Activated CD4-positive, CD25-positive, alpha-beta regulatory T cell treated with anti-CD3 and anti-CD28 coated beads, Interleukin-2, amount 50 U/mL, for 24 hours (primary cell): Measurements from ENCODE around the gene FBXO36.
"Not testable (repeated sequence)": the region's sequence is repeated elsewhere in the genome, so short reads cannot be mapped to it uniquely, and the experiment has no call there.

ENCODE experiments used
- ATAC-seq, 2 donors: fragments of 150-1000 bp; cut with Tn5 transposase; one replicate each; pipeline ENCODE4 v1.10.0; 2021; ENCODE audit warnings: mild to moderate bottlenecking in 1 of 2, moderate library complexity in 1 of 2

Gene FBXO36, protein sequence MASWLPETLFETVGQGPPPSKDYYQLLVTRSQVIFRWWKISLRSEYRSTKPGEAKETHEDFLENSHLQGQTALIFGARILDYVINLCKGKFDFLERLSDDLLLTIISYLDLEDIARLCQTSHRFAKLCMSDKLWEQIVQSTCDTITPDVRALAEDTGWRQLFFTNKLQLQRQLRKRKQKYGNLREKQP

DNA sequence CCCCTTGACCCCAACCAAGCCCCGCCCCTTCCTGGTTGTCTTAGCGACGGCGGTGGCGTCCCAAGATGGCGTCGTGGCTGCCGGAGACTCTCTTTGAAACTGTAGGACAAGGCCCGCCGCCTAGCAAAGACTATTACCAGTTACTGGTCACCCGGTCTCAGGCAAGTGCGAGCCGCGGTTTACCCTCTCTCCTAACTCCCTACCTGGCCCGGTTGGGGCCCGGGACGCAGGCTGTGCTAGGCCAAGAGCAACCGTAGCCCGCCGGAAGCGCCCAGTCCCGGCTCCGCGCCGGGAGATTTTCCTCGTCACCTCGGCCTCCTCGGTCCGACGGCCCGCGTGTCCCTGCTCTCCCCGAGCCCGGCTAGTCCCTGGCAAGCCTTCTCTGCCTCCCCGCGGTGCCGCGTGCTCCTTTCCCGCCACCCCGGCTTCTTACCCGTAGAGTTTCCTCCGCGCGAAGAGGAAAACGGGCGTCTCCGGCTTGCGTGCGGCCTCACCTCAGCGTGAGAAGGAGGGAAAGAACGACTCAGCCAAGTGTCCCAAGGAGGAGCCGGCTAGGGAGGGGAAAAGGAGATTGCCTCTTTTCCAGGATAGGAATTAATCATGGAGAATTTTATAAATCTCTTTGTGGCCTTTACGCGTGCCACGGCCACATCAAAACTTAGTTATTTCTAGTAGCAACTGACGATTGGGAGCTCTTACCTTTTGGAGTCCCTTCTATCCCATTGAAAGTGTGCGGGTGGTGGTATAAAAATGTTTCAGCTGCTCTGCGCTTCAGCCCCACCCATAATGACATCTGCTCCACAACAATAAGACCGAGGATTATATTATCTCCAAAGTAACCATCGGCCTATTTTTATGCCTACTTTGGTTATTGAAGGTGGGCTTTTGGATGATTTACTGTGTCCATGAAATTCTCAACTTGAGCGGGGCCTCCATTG, at the start of gene FBXO36:
FBXO36 (plus strand) TSS at position 55 of the 938 bp plus-strand sequence; CDS start at position 66, 11 bp downstream.
- peak; percentile 66 to 69 for ATAC-seq

DNA sequence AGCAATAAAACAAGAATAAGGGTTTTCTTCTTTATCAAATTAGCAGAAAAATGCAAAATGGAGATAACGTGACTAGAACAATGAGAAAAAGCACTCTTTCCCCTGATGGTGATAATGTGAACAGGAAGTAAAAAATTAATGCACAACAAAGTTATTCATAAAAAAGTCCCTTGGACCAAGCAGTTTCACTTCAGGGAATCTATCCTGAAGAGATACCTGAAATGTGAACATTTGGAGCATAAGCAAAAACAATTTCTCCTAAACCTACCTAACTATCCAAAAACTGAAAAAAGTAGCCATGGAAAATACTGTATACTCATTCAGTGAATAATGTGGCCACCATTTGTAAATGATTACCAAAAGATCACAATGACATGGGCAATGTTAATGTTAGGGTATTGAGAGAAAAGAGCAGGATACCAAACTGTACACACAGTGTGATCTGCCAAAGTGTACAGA, 49.2 kb upstream of the FBXO36 start:
- ATAC-seq, result peak; percentile 38 to 71

DNA sequence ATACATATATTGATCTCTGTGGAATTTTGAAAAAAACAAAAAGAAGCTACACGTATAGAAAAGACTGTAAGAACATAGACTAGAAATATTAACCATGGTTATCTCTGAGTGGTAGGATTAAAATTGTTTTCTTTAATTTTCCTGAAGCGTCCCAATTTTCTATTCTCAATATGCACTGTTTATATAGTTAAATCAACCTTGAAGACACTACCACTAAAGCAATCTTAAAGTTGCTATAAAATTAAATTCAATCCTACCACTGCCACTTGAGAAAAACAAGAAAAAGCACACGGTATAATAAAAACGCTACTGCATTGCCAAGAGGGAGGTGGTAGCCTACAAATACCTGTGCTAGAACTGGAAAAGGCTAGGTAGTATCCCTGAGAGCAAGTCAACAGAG, 47.7 kb upstream of the FBXO36 start:
- no peak for ATAC-seq

DNA sequence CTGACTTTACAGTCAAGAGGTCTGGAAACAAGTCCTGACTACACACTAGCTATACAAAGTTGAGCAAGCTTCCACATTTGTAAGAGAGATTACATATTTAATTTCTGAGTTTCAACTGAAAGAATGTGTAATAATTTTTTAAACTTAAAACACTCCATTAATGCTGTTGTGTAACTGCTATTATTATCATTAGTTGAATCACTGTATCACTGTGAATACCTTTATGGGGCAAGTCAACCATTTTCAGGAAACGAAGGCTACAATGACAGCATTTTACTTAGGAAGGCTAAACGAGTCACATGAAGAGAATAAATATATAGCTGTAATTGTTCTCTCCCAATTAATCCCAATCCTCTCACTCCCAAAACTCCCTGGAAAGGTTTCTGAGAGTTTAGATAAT, 46.8 kb upstream of the FBXO36 start:
- no peak for ATAC-seq

DNA sequence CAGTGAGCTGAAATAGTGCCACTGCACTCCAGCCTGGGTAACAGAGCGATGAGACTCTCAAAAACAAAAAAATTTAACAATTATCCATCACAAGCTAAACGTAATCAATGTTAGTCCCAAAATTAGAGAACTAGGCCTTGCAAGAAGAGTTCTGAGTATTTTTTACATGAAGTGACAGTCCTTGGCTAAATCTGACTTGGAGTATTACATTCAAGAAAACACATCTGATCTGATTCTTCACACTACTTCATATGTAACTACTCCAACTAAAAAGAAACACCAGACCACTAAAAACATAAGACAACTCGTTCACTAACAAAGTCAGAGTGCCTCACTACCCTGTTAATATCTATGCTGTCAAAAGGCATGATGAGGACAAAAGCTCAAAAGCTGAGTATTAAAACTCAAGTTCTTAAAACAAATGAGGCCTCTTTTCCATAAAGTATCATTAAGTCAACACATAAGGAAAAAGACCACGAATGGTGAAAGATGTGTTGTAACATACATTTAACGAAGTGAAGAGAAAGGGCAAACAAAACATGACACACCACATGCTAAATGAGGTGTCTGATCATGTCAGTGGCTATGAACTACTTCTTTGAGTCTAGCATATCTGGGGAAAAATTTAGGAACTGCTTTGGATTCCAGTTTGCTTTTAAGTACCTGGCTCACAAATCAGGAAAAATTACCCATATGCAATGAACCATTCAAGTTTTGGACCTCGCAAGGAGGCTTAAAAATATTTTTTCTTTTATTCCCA, 42.9 kb upstream of the FBXO36 start:
- ATAC-seq, result no peak

DNA sequence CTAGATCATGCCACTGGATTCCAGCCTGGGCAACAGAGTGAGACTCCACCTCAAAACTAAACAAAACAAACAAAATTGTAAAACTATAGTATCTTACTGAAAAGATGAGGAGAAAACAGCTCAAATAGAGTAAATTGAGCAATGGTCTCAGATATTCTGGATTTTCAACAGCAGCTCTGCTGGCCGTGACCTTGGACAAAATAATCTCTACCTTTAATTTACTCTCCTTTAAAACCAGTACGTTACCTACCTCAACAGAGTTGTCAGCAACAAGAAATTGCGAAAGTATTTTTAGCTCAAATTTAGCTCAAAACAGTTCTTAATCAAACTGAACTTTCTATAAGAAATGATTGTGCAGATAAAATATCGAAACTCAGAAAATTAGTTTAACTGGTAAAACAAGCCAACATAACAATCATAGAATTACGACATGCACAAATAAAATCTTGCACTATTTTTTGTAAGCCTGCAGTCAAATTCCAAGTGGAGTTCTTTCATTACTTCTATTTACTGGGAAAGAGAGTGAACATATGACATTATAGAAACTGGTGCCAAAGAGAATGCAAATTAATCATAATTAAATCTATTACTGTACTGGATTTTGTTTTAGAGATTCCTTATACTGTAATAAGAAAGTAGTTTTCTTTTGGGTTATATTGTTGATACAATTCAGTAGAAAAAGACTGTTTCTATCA, 41.3 kb upstream of the FBXO36 start:
- no peak for ATAC-seq

DNA sequence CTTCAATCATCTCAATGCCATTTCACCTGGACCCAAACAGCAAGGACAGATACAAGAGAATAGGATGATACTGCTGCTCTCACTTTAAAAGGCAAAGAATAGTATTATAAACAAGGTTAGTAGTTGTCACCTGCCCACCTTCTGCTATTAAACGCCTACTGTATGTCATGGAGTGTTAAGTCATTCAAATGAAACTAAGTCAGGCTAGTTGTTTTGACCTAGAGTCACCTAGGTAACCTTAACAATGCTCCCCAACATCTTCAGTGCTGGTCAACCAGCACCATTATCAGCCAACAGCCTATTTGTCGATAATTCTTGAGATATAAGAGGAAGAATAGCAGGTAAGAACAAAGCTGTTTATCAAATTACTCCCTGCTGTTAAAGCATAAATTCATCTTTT, 39.7 kb upstream of the FBXO36 start:
- peak in 1 of 2 donors; percentile 23 for ATAC-seq

DNA sequence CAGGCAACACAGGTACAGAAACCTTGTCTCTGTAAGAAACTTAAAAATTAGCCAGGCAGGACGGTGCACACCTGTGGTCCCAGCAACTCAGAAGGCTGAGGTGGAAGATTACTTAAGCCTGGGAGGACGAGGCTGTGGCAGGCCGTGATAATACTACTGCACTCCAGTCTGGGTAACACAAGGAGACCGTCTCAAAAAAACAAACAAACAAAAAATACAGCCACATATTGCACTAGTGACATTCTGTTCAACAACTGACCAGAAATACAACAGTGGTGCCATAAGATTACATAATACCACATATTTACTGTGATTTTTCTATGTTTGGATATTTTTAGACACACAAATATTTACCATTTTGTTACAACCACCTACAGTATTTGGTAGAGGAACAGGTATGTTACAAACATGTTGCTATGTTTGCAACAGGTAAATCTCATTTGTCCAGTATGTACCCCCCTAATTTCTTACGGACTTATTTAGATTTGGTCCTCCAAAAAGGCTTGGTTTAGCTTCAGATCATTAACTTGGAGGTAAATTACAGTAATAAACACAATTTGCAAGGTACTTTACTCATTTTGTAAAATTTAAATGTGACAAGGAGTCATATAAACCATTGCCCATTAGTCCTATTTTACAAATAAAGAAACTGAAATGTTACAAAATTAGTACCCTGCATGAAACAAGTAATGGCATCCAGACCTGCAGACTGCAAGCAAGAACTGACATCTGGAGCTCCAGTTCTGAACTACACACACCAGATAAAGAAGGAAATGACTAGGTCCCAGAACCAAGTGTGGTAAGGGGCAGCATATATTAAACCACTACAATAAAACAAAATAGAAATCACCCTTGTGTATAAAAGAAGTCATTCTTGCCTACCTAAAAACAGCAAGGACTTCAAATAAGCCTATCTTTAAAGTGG, 37.3 kb upstream of the FBXO36 start:
- ATAC-seq, result peak; percentile 76 to 86

DNA sequence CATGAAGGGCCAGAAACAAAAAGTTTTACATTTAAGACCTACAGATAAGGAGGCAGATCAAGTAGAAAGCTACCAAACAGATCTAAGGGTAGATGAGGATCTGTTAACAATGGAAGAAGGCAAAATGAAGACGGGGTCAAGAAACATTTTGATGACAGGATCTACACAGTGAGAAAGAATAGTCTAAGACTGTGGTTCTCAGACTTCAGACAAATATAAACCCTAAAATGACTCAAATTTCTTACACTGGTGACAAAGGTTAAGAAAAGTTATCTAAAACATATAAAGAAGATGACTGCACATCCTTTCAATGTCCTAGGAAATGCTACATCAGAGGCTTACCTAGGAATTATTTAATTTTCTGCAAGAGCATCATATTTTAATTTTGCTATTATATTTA, 34.9 kb upstream of the FBXO36 start:
- ATAC-seq, result peak; percentile 39 to 46

DNA sequence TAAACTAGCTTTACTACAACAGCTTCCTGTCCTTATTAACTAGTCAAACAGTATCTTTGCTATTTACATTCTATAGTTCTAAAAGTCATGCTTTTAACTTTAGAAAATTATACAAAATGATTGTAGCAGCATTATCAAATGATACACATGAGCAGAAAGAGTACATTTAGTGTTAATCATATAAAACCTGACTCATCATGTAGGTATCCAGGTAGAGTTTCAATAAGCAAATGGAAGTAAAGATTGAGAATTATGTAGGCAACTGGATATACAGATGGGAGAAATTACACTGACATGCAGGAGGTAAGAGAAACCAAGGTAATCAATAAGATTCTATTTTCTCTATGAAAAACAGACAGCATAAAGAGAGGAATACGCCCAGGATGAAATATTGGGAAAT, 34.3 kb upstream of the FBXO36 start:
- no peak for ATAC-seq

DNA sequence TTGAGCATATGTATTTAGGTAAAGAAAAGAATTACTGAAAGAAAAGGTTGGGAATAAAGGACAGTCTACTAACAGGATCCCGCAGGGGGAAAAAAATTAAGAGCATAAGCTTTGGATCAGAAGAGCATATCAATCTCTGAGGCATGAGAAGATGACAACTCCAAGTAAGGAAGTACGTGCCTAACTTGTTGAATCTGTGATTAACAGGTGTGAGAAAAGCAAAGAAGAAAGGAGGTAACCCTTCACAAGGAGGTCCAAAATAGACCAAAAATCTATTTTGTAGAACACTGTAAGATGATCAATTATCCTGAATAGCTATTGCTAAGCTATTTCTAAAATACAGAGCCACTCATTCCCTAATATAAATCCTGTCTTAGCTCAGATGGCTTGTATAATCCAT, 33.3 kb upstream of the FBXO36 start:
- no peak for ATAC-seq

DNA sequence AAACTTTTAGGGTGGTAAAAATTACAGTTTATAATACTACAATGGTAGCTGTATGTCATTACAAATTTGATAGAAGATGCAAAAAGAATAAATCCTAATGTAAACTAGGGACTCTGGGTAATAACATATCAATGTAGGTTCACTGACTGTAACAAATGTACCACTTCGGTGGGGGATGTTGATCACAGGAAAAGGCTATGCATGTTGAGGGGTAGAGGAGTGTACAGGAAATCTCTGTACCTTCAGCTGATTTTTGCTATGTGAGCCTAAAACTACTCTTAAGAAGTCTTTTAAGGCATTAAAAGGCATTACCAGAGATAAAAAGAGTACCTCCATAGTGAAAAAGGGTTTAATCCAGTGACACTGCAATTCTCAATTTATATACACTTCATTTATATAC, 25.4 kb upstream of the FBXO36 start:
- no peak for ATAC-seq

DNA sequence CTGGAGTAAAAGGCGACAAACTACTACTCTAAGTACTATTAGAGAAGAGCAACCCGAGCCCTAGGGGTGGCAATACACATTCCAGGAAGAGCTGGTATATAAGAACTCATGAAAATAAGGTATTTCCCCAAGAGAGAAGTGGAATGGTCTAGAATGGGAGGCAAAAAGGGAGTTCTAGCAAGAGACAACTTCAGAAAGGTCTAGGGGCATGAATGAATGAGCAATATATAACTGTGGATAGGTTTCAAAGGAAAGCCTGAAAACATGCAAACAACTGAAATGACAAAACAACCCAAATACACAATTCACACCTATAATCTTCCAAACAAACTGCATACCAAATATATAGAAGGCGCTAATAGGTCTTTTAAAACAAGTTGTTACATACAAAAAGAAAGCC, 22.7 kb upstream of the FBXO36 start:
- ATAC-seq, result no peak

DNA sequence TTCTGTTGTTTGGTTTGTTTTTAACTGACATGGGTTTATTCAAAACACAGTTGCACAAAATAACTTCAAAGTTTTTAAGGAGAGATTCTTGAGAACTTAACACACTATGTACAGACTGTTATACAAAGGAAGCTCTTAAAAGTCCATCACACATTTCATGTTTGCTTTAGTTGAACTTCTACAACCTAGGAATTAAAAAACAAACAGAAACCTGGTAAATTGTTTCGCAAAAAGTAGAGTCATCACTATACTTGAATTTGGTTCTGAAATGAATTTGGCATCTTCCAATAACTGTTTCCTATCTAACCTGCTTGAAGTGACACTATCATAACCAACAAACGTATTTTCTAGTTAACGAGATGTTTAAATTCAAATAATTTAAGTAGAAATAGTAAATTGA, 22.3 kb upstream of the FBXO36 start:
- peak in 1 of 2 donors; percentile 43 for ATAC-seq

DNA sequence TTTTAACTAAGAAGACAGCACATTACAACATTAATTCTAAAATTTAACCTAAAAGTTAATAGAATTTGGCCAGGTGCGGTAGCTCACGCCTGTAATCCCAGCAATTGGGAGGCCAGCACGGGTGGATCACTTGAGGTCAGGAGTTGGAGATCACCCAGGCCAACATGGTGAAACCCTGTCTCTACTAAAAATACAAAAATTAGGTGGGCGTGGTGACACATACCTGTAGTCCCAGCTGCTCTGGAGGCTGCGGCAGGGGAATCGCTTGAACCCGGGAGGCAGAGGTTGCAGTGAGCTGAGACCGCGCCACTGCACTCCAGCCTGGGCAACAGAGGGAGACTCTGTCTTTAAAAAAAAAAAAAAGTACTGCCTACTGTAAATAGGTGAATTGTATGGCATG, 21.8 kb upstream of the FBXO36 start:
- not testable (repeated sequence) for ATAC-seq

DNA sequence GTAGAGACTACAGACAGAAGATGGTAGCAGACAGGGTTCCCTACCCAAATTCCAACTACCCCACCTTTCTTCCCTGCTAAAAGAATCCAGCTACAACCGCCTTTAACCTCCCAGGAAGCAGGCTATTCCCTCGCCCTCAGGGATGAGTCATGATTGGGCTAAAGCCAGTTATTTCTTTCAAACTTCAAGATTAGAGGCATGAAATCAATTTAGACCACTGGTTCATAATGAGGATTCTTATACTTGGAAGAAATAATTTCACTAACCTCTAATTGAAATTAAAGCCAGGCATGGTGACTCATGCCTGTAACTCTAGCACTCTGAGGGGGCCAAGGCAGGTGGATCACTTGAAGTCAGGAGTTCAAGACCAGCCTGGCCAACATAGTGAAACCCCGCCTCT, 20.5 kb upstream of the FBXO36 start:
- no peak for ATAC-seq

DNA sequence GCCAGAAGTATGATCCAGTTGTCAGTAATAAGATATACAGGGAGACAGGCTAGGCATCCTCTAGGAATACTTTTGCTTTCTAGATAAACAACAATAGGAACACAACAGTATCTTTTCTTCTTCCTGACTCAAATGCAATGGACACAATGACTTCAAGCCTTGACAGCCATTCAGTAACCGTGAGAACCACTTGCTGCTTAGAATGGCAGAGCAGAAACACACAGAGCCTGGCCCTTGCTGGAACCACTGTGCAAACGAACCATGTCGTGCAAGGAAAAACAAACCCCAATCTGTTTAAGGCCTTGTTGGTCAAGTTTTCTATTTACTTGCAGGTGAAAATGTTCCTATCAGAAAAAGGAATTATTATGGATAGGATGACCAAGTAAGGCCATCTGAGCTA, 19.3 kb upstream of the FBXO36 start:
- ATAC-seq, result no peak

DNA sequence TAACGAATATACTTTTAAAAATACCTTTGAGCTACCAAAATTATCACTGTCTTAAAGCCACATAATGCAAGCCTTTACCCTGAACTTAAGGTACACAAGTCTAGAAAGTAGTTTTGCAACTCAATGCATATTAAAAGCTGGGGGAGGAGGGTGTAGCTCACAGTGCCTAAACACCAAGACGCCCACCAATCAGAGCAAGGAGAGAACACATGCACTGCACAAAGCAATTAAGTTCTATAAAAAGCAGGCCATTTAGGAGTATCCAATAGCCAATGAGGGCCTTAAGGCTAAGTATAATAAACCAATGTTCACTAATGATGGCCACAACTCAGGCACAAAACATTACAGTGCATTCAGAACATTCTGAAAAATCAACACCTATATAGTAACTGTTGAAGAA, 16.7 kb upstream of the FBXO36 start:
- ATAC-seq, result no peak

DNA sequence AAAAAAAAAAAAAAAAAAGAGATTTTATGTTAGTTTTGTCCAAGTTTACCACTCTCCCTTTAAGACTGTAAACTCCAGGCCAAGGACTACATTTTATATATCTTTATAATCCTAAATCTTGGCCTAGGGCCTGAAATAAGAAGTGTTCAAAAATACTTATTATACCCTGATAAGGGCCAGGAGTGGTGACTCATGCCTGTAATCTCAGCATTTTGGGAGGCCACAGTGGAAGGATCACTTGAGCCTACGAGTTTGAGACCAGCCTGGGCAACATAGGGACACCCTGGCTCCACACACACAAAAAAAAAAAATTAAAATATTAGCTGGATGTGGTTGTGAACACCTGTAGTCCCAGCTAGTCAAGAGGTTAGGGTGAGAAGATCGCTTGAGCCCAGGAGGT, 13.2 kb upstream of the FBXO36 start:
- ATAC-seq, result no peak

DNA sequence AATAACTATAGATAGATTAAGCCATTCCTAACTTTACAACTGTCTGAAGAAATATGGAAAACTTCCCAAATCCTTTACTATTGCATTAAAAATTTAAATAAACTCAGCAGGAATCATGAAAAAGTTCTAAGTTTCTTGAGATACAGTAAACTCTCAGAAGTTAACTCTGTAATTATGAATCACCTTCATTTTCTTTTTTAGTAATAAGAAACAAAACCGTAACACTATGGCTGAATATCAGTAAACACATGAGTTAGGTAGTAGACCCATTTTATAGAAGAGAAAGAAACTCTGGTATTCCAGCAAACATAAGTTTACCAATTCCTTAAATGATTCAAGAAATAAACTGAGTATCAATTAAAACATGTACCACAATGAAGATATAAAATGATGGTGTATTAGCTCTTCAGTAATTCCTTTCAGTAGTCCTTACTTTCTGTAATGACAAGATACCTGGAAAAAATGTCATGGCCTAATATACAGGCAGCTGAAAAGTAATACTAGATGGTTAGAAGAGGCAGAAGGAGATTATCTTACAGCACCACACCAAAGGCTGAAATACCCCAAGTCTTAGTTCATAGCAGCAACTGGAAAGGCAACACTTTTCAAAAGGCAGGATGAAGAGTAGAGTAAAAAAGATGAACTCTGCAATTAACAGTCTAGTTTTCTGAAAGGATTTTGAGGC, 12.0 kb upstream of the FBXO36 start:
- ATAC-seq, result peak; percentile 57 to 77

DNA sequence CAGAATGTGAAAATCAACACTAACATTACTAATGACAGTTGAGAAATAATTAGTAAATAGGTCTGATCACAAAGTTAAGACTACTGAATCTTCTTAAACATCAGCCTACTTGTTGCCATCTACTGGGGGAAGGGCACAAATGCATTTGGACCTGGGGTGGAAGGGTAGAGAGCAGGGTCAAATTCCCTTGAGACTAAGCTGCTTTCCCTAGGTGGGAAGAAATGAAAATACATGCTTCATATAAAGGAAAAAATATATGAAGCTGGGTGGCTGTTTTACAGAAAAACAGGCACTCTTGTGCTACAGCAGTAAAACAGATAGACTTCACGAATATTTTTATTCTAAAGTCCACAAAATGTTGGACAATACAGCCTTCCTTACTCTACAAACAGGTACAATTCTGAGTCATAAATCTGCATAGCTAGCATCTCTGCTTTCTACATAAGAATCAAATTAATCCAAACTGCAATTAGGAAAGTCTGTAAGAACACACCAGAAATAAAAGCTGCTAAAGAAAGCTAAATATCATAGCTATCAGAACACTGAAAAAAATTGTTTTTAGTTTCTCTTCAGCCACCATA, 11.4 kb upstream of the FBXO36 start:
- ATAC-seq, result peak; percentile 65 to 70
